PFSK-1 (cell line): Measurements from ENCODE around the gene NXPH4. TPM values are rescaled to one million over a fixed set of nuclear protein-coding genes. Genes with fewer than 3 reads are reported as not detected.

ENCODE experiments used
- FOXP2 ChIP-seq: optimal IDR thresholded peaks from 2 replicates; pipeline ENCODE3; 2011; ENCODE audit warnings: borderline replicate concordance, control low read depth, inconsistent platforms; ENCODE audit not compliant: insufficient read depth; ENCODE audit errors: extremely low read length, extremely low read depth
- POLR2AphosphoS5 ChIP-seq: IDR thresholded peaks from 2 replicates; pipeline ENCODE4 v1.6.1; 2012; ENCODE audit warnings: low read depth, mild to moderate bottlenecking, control low read depth, low read length, moderate library complexity
- SIN3A ChIP-seq: IDR thresholded peaks from 2 replicates; pipeline ENCODE4 v1.6.1; 2012; ENCODE audit warnings: mild to moderate bottlenecking, low read length, moderate library complexity, borderline replicate concordance; ENCODE audit not compliant: insufficient read depth
- TAF1 ChIP-seq: IDR thresholded peaks from 2 replicates; pipeline ENCODE4 v1.6.1; 2012; ENCODE audit warnings: low read length, control low read depth, borderline replicate concordance; ENCODE audit not compliant: insufficient read depth
- polyA plus RNA-seq: library from polyadenylated mRNA; unstranded; fragments of >200 nt; gene quantifications from one replicate; pipeline ENCODE4 v1.2.1, GENCODE V29; 2012; ENCODE audit warnings: low read depth, missing spikeins; ENCODE audit not compliant: insufficient read length
- TF ChIP-seq, protein P1 (sequence below), 2 experiments: IDR thresholded peaks; 2 replicates each; pipeline versions ENCODE4 v1.6.1 to v1.8.0; 2011 to 2012; ENCODE audit warnings: low read depth in 2 of 2, low read length in 2 of 2, control low read depth in 1 of 2, inconsistent platforms in 1 of 2, mild to moderate bottlenecking in 1 of 2, moderate library complexity in 1 of 2; ENCODE audit not compliant: insufficient read depth in 1 of 2

NXPH4 gene
- 95.5 TPM for polyA plus RNA-seq

- TF ChIP-seq POLR2AphosphoS5: no peak
- no peak for TF ChIP-seq SIN3A
- no peak for TF ChIP-seq FOXP2
- TF ChIP-seq TAF1: no peak
- TF ChIP-seq, protein P1, sequence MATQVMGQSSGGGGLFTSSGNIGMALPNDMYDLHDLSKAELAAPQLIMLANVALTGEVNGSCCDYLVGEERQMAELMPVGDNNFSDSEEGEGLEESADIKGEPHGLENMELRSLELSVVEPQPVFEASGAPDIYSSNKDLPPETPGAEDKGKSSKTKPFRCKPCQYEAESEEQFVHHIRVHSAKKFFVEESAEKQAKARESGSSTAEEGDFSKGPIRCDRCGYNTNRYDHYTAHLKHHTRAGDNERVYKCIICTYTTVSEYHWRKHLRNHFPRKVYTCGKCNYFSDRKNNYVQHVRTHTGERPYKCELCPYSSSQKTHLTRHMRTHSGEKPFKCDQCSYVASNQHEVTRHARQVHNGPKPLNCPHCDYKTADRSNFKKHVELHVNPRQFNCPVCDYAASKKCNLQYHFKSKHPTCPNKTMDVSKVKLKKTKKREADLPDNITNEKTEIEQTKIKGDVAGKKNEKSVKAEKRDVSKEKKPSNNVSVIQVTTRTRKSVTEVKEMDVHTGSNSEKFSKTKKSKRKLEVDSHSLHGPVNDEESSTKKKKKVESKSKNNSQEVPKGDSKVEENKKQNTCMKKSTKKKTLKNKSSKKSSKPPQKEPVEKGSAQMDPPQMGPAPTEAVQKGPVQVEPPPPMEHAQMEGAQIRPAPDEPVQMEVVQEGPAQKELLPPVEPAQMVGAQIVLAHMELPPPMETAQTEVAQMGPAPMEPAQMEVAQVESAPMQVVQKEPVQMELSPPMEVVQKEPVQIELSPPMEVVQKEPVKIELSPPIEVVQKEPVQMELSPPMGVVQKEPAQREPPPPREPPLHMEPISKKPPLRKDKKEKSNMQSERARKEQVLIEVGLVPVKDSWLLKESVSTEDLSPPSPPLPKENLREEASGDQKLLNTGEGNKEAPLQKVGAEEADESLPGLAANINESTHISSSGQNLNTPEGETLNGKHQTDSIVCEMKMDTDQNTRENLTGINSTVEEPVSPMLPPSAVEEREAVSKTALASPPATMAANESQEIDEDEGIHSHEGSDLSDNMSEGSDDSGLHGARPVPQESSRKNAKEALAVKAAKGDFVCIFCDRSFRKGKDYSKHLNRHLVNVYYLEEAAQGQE (IDR thresholded peaks at IDR 0.05; ENCODE audit: insufficient read depth in 1 of 2, low read depth in 2 of 2, low read length in 2 of 2): no peak
These were observed at the start of gene NXPH4 for GRCh38 chr12:57216014-57216911. Gene NXPH4 (plus strand): TSS chr12:57216794. CDS start chr12:57216970, 176 bp downstream.

DNA sequence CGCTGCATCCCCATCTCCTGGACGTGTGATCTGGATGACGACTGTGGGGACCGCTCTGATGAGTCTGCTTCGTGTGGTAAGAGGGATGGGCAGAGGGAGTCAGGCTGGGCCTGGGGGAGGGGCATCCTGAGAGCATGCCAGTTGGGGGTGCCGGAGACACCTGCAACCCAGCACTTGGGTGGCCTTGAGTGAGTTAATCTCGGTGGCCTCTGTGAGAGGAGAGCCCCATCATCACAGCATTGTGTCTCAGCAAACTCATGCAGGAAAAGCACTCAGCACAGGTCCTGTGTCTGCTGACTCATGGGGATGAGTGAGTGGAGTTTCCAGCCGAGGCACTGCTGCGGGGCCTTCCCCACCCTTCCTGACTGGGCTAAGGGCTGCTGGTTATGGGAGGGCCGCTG lies 49.6 kb upstream of the NXPH4 start:
- TF ChIP-seq POLR2AphosphoS5: no peak
- no peak for TF ChIP-seq TAF1
- TF ChIP-seq FOXP2: no peak
- TF ChIP-seq, protein P1 (IDR thresholded peaks at IDR 0.05; ENCODE audit: insufficient read depth in 1 of 2, low read depth in 2 of 2, low read length in 2 of 2): no peak
- TF ChIP-seq SIN3A: no peak

- TF ChIP-seq, protein P1 (IDR thresholded peaks at IDR 0.05; ENCODE audit: insufficient read depth in 1 of 2, low read depth in 2 of 2, low read length in 2 of 2): no peak
- no peak for TF ChIP-seq TAF1
- TF ChIP-seq SIN3A: no peak
- no peak for TF ChIP-seq FOXP2
- TF ChIP-seq POLR2AphosphoS5: no peak
These were observed 48.5 kb upstream of the NXPH4 start for GRCh38 chr12:57168058-57168457.

DNA sequence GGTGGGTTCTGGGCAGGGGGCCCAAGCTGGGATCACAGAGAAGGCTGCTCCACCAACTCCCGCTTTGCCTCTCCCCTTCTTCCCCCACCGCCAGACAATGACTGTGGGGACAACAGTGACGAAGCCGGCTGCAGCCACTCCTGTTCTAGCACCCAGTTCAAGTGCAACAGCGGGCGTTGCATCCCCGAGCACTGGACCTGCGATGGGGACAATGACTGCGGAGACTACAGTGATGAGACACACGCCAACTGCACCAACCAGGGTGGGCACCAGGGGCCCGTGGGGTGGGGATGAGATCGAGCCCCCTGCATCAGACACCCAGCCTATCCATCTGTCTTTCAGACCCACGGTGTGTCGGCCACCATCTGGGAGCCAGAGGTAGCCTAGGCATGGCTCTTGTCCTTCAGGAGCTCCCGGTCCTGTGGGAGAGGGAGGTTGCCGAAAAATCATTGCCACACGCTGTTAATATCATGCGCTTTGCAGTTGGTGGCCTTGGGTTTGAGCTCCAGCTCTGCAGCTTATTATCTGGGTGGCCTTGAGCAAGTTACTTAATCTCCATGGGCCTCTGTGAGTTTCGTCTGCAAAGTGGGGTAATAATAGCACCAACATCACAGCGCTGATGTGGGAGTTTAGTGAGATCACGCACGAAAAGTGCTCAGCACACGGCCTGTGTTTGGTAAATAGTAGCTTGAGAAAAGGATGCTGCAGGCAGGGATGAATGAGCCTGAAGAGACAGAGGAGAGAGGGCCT lies 47.4 kb upstream of the NXPH4 start:
- TF ChIP-seq, protein P1 (IDR thresholded peaks at IDR 0.05; ENCODE audit: insufficient read depth in 1 of 2, low read depth in 2 of 2, low read length in 2 of 2): no peak
- TF ChIP-seq POLR2AphosphoS5 (no peak), FOXP2 (no peak), TAF1 (no peak), SIN3A (no peak)
